Fibroblast of skin of back (primary cell): ENCODE measurements around the gene GPN1.
"Not testable (repeated sequence)": the region's sequence is repeated elsewhere in the genome, so short reads cannot be mapped to it uniquely, and the experiment has no call there.

Source experiments
- DNase-seq: peaks from one replicate; pipeline ENCODE4 v3.0.0-alpha.2; 2013

Gene GPN1

DNA sequence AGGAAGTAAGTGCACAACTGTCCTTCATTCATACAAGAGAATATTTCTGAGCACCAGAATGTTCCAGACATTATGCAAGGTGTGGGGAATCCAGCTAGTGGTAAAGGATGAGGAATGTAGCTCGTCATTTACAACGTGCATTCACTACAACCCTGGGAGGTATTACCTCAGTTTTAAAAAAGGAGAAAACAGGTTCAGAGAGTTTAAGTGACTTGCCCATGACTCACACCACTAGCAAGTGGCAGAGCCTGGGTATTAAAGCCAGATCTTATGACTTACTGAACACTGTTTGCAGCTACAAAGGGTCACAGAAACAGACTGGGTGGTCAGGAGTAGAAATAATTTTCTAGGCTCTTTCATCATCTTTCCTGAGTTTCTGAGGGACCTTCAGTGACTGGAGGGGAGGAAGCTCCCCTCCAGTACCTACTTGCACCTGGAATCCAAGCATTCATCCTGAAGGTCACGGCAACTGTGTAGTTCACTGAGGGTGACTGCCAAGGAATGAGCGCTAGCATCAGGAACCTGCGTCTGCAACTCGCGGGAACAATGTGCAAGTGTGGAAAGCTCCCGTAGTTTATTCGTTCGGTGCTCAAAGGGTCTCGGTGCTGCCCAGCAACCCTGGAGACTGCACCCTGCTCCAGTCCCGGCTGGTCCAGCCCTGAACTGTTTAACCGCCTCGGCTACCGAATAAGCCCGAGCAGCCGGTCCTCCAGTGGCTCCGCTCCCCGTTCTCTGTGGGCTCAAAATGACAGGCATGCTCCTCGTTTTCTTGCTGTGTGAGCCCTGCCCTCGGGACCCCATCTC is 685 bp upstream of the GPN1 start:
- peak; percentile 91 for DNase-seq

- not testable (repeated sequence) for DNase-seq
Observed at GRCh38 chr2:27630257-27630656, 1.4 kb downstream of the GPN1 start.

DNA sequence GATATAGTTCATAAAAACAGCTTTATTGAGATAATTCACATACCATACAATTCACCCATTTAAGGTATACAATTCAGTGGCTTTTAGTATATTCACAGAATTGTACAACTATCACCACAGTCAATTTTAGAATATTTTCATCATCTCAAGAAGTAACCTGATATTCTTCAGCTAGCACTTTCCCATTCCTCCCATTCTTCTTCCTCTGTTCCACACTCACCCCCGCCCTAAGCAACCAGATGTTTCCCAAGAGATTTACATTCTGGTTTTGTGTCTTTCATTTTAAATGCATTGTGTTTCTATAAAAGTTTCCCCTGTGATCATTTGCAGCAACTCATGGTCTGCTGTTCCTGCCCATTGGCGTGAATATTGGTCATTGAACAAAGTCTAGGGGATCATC is 5.4 kb downstream of the GPN1 start:
- DNase-seq = no peak

DNA sequence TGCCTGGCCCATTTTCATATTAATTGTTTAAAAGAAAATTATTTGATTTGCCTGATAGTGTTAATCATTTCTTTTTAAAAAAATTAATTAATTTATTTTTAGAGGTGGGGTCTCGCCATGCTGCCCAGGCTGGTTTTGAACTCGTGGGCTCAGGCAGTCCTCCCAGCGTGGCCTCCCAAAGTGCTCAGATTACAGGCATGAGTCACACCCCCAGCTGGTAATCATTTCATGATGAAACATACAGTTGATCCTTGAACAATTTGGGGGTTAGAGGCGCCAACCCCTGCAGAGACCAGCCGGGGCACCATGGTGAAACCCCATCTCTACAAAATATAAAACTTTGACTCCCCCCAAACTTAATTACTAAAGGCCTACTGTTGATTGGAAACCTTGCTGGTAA is 7.9 kb downstream of the GPN1 start:
- no peak for DNase-seq

- peak; percentile 27 for DNase-seq
Observed at GRCh38 chr2:27638037-27638637, 9.3 kb downstream of the GPN1 start.

DNA sequence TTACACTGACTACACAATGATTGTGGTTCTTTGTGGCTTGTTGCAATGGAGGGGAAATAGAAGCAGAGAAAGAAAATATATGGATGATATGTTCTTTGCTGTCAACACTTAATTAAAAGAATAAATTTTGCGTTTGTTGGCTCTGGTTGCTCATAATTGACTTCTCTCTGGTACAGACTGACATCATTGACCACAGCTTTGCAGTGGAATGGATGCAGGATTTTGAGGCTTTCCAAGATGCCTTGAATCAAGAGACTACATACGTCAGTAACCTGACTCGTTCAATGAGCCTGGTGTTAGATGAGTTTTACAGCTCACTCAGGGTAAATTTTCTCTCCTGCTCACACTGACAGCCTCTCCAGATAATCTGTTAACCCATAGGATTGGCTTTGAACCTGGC is 9.9 kb downstream of the GPN1 start:
- no peak for DNase-seq

- DNase-seq = no peak
Observed at GRCh38 chr2:27640722-27641245, 11.9 kb downstream of the GPN1 start.

GRCh38 chr2:27645197-27645596 is 16.3 kb downstream of the GPN1 start:
- no peak for DNase-seq

- no peak for DNase-seq
Observed at GRCh38 chr2:27647289-27647688, 18.4 kb downstream of the GPN1 start.

DNA sequence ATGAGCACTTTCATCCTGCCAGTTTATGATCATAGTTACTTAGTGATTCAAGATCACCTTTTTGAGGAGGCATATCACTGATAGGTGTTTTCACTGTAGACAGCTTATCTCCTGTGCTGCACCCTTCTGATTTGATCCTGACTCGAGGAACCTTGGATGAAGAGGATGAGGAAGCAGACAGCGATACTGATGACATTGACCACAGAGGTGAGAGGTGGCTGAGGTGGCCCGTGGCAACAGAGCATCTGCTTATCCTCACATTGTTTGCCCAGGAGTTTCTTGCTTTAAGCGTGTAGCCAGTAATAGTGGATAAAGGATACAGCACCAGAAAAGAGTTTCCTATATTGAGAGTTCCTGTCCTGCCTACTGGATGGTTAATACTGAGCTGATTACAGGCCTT is 18.9 kb downstream of the GPN1 start:
- DNase-seq = no peak

- no peak for DNase-seq
Observed at GRCh38 chr2:27651056-27651455, 22.2 kb downstream of the GPN1 start.

GRCh38 chr2:27652341-27652740 is 23.5 kb downstream of the GPN1 start:
- DNase-seq = no peak

DNA sequence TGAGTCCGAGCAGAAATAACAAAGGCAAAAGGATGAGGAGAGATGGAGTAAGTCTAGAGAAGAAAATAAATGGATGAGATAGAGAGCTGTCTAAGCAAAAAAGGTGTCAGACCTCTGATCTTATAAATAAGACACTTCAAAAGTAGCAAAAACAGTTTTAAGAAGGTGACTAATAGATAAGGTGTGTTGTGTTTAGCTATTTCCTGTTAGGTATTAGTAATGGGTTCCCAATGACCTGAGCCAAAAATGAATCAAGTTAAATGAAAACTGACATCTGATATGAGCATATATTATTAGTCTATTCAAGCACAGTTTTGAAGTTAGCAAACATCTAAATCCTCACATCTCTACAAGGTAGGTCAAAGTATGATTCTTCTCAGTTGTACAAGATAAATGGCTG is 23.9 kb downstream of the GPN1 start:
- no peak for DNase-seq

- DNase-seq = peak; percentile 27
Observed at GRCh38 chr2:27653397-27653796, 24.5 kb downstream of the GPN1 start.

- DNase-seq = peak; percentile 25
Observed at GRCh38 chr2:27655155-27655951, 26.5 kb downstream of the GPN1 start.

DNA sequence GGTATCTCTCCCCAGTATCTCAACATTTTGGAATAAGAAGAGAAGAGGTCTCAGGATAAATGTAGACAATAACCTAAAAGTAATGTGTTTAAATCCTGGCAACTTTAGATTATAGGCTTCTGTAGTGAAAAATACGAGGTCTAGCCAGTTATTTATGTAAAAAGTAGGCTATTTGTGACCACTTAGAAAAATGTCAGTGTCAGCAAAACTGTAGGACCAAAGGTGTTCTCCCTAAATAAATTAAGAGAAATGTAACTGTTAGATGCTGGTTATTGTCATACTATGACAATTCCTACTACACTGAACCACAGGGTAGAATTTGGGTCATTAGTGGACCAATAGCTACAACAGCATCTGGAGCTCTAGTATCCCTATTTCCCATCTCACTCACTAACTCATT is 32.5 kb downstream of the GPN1 start:
- DNase-seq = no peak

GRCh38 chr2:27663285-27664153 is 34.7 kb downstream of the GPN1 start, which contains the start of the genes SLC4A1AP and SUPT7L:
TSS of gene SLC4A1AP (plus strand) at chr2:27663889. CDS start at chr2:27663915, 26 bp downstream.
TSS of gene SUPT7L (minus strand) at chr2:27663614. CDS start at chr2:27662192, 1,422 bp downstream.
- DNase-seq = peak; percentile 85

DNA sequence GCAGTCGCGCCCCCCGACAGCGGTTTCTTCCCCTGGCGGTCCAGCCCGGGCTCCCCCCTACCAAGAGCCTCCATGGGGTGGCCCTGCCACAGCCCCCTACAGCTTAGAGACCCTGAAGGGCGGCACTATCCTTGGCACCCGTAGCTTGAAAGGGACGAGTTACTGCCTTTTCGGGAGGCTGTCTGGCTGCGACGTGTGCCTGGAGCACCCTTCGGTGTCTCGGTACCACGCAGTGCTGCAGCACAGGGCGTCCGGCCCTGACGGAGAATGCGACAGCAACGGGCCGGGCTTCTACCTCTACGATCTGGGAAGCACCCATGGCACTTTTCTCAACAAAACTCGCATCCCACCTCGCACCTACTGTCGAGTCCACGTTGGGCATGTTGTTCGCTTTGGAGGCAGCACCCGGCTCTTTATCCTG is 35.3 kb downstream of the GPN1 start:
- DNase-seq = no peak

GRCh38 chr2:27664622-27665363 is 35.9 kb downstream of the GPN1 start:
- no peak for DNase-seq

DNA sequence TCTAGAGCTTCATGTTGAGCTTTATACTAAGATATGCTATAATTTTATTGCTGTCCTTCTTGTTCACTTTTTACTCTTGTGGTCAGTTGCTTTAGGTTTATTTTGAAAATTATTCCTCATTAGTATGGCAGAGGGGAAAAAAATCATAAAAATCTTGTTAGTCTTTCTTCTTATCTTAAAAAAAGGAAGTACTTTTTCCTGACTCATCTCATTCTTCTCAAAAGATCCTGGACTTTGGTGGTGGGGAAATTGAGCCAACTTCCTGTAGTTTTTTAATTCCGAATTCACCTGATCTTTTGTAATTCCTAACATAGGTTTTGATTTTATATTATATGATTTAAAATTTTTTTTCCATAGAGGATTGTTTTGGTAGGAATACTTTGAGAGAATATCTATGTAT is 38.6 kb downstream of the GPN1 start:
- no peak for DNase-seq

- DNase-seq = no peak
Observed at GRCh38 chr2:27671235-27671634, 42.4 kb downstream of the GPN1 start.
